Posterior vena cava (tissue), 2 donors: ENCODE results near the gene NR5A2. TPM values are rescaled to one million over a fixed set of nuclear protein-coding genes. Genes with fewer than 3 reads are reported as not detected.

ENCODE experiments used
- DNase-seq: peaks from one replicate; pipeline ENCODE4 v3.0.0-alpha.2; 2020; ENCODE audit warnings: low spot score
- intact Hi-C, 2 donors: fragments of 100-400 bp; cut with DNase I; formaldehyde crosslinking; loops; one replicate each; pipeline versions ENCODE4 v1.14.1 to v1.14.2; 2022 to 2023
- total RNA-seq, 2 donors: library from RNA; stranded (reverse); fragmentation: NEBNext Ultra II Directional; extraction: Animal tissue kit (Norgen Biotek cat#: 25700); gene quantifications; one replicate each; pipeline ENCODE4 v1.2.1, GENCODE V29; 2021
- donor health status: DM: yes; HTN: yes; CAD: no.
- donor health status: DM: yes; HTN: yes; CAD: no.

The NR5A2 gene
- total RNA-seq, 2 donors from 2014 or later = 0.95 to 3.1 TPM

- intact Hi-C loops = no loop called here
- no peak for DNase-seq
Measured at GRCh38 chr1:200053091-200053490, 25.6 kb downstream of the NR5A2 start.

GRCh38 chr1:200053646-200054045 is 26.1 kb downstream of the NR5A2 start:
- no peak for DNase-seq
- intact Hi-C loops = no loop called here

- intact Hi-C loops = no loop called here
- no peak for DNase-seq
Measured at GRCh38 chr1:200058341-200058740, 30.8 kb downstream of the NR5A2 start.

GRCh38 chr1:200062143-200062542 is 34.6 kb downstream of the NR5A2 start:
- DNase-seq = no peak
- intact Hi-C loops = no loop called here

GRCh38 chr1:200072636-200073285 is 45.3 kb downstream of the NR5A2 start:
- intact Hi-C loops = no loop called here
- no peak for DNase-seq

- DNase-seq = no peak
- intact Hi-C loops = no loop called here
Measured at GRCh38 chr1:200073286-200073637, 45.8 kb downstream of the NR5A2 start.

GRCh38 chr1:200075522-200075921 is 48.0 kb downstream of the NR5A2 start:
- intact Hi-C loops = no loop called here
- DNase-seq = no peak

- intact Hi-C loops = no loop called here
Measured at GRCh38 chr1:200075938-200076546, 48.5 kb downstream of the NR5A2 start.

GRCh38 chr1:200079232-200079940 is 51.9 kb downstream of the NR5A2 start:
- intact Hi-C loops = no loop called here
- DNase-seq = no peak

More at GRCh38 chr1:200075938-200076546, 48.5 kb downstream of the NR5A2 start:
- DNase-seq = no peak

GRCh38 chr1:200081151-200081968 is 53.9 kb downstream of the NR5A2 start:
- no peak for DNase-seq
- intact Hi-C loops = no loop called here

- no peak for DNase-seq
- intact Hi-C loops = no loop called here
Measured at GRCh38 chr1:200081969-200082245, 54.4 kb downstream of the NR5A2 start.

- DNase-seq = no peak
- intact Hi-C loops = no loop called here
Measured at GRCh38 chr1:200082329-200082728, 54.8 kb downstream of the NR5A2 start.

- no peak for DNase-seq
- intact Hi-C loops = loop anchor here in 1 of 2 donors (2.0 kb wide), 1 partner anchor 28 kb away; no protein-coding TSS in a partner anchor
Measured at GRCh38 chr1:200090252-200091159, 63.0 kb downstream of the NR5A2 start.

GRCh38 chr1:200095057-200095577 is 67.6 kb downstream of the NR5A2 start:
- intact Hi-C loops = no loop called here
- no peak for DNase-seq

- intact Hi-C loops = no loop called here
- DNase-seq = no peak
Measured at GRCh38 chr1:200096774-200097173, 69.3 kb downstream of the NR5A2 start.

GRCh38 chr1:200099040-200099439 is 71.5 kb downstream of the NR5A2 start:
- intact Hi-C loops = no loop called here
- DNase-seq = no peak

GRCh38 chr1:200103966-200104583 is 76.6 kb downstream of the NR5A2 start:
- intact Hi-C loops = no loop called here
- DNase-seq = no peak

- no peak for DNase-seq
- intact Hi-C loops = no loop called here
Measured at GRCh38 chr1:200107004-200107470, 79.5 kb downstream of the NR5A2 start.
